Measurements from ENCODE around the gene KCNIP1. TPM values are rescaled to one million over a fixed set of nuclear protein-coding genes. Genes with fewer than 3 reads are reported as not detected.

The KCNIP1 gene
- total RNA-seq, 4 donors from 2014 or later, result 0.34 TPM; not detected in 3

GRCh38 chr5:170473642-170474041, 30.2 kb upstream of the KCNIP1 start:
- TF ChIP-seq POLR2AphosphoS5 (IDR thresholded peaks at IDR 0.05) (no peak), POLR2A (IDR thresholded peaks at IDR 0.05) (no peak), EP300 (IDR thresholded peaks at IDR 0.05) (no peak), CTCF (IDR thresholded peaks at IDR 0.05) (no peak)
- no peaks in the 10 kb centered on the region for H3K4me1 ChIP-seq
- 57% methylated on average over 5 of the region's 5 CpGs for WGBS

GRCh38 chr5:170474489-170475274, 29.1 kb upstream of the KCNIP1 start:
- TF ChIP-seq CTCF (IDR thresholded peaks at IDR 0.05) (no peak), POLR2AphosphoS5 (IDR thresholded peaks at IDR 0.05) (no peak), POLR2A (IDR thresholded peaks at IDR 0.05) (no peak), EP300 (IDR thresholded peaks at IDR 0.05) (no peak)
- no peaks in the 10 kb centered on the region for H3K4me1 ChIP-seq
- H3K9me3 ChIP-seq, result no peaks in the 10 kb centered on the region
- H3K27me3 ChIP-seq, result no peaks in the 10 kb centered on the region
- 91% methylated on average over 12 of the region's 12 CpGs for WGBS
- H3K36me3 ChIP-seq, result no peaks in the 10 kb centered on the region
- no peak overlapping the region for H3K27ac ChIP-seq
- DNase-seq (ENCODE audit: low spot score in 2 of 2), result no peak
- H3K4me3 ChIP-seq, result no peak overlapping the region

More at GRCh38 chr5:170473642-170474041, 30.2 kb upstream of the KCNIP1 start:
- H3K27me3 ChIP-seq, result no peaks in the 10 kb centered on the region
- no peaks in the 10 kb centered on the region for H3K36me3 ChIP-seq
- H3K4me3 ChIP-seq, result no peak overlapping the region
- H3K9me3 ChIP-seq, result no peaks in the 10 kb centered on the region
- H3K27ac ChIP-seq, result no peak overlapping the region
- no peak for DNase-seq (ENCODE audit: low spot score in 2 of 2)

- no peak for TF ChIP-seq CTCF (IDR thresholded peaks at IDR 0.05)
- TF ChIP-seq POLR2AphosphoS5 (IDR thresholded peaks at IDR 0.05), result no peak
- no peak for TF ChIP-seq POLR2A (IDR thresholded peaks at IDR 0.05)
- TF ChIP-seq EP300 (IDR thresholded peaks at IDR 0.05), result no peak
- no peaks in the 10 kb centered on the region for H3K36me3 ChIP-seq
- no peak overlapping the region for H3K27ac ChIP-seq
- no peaks in the 10 kb centered on the region for H3K27me3 ChIP-seq
- H3K4me3 ChIP-seq, result no peak overlapping the region
- H3K9me3 ChIP-seq, result no peaks in the 10 kb centered on the region
- DNase-seq (ENCODE audit: low spot score in 2 of 2), result no peak
- no peaks in the 10 kb centered on the region for H3K4me1 ChIP-seq
- WGBS, result 77% methylated on average over 6 of the region's 6 CpGs
Measured at GRCh38 chr5:170475294-170476000, 28.4 kb upstream of the KCNIP1 start.

GRCh38 chr5:170476704-170477103, 27.1 kb upstream of the KCNIP1 start:
- WGBS, result 88% methylated on average over 3 of the region's 3 CpGs
- Histone ChIP-seq H3K27ac (no peak overlapping the region), H3K4me3 (no peak overlapping the region), H3K36me3 (no peaks in the 10 kb centered on the region), H3K9me3 (no peaks in the 10 kb centered on the region), H3K4me1 (no peaks in the 10 kb centered on the region), H3K27me3 (no peaks in the 10 kb centered on the region)
- TF ChIP-seq POLR2A (IDR thresholded peaks at IDR 0.05) (no peak), CTCF (IDR thresholded peaks at IDR 0.05) (no peak), EP300 (IDR thresholded peaks at IDR 0.05) (no peak), POLR2AphosphoS5 (IDR thresholded peaks at IDR 0.05) (no peak)
- no peak for DNase-seq (ENCODE audit: low spot score in 2 of 2)

- DNase-seq (ENCODE audit: low spot score in 2 of 2), result no peak
- WGBS, result 100% methylated on average over 1 of the region's 1 CpG
Measured at GRCh38 chr5:170477906-170478305, 25.9 kb upstream of the KCNIP1 start.

More at GRCh38 chr5:170477906-170478305, 25.9 kb upstream of the KCNIP1 start:
- H3K36me3 ChIP-seq, result no peaks in the 10 kb centered on the region
- H3K27me3 ChIP-seq, result no peaks in the 10 kb centered on the region
- H3K4me1 ChIP-seq, result no peaks in the 10 kb centered on the region
- no peaks in the 10 kb centered on the region for H3K9me3 ChIP-seq
- H3K27ac ChIP-seq, result no peak overlapping the region
- no peak overlapping the region for H3K4me3 ChIP-seq
- TF ChIP-seq POLR2AphosphoS5 (IDR thresholded peaks at IDR 0.05), result no peak
- TF ChIP-seq POLR2A (IDR thresholded peaks at IDR 0.05), result no peak
- no peak for TF ChIP-seq EP300 (IDR thresholded peaks at IDR 0.05)
- no peak for TF ChIP-seq CTCF (IDR thresholded peaks at IDR 0.05)
